HEK293 (cell line): Measurements from ENCODE around the gene SGMS1.

Experiments used
- CTCF ChIA-PET: fragments of 350-600 bp; formaldehyde crosslinking; extraction: SDS; loops from one replicate; lab custom pipeline; 2021; ENCODE audit warnings: antibody characterized with exemption; lab: Yijun Ruan, JAX
- POLR2A ChIA-PET: fragments of 300-600 bp; formaldehyde crosslinking; extraction: SDS; loops from one replicate; lab custom pipeline; 2020; ENCODE audit warnings: antibody characterized with exemption, inconsistent platforms; lab: Yijun Ruan, JAX
- H3K27ac ChIP-seq: fragments of 200-500 bp; sonication (Bioruptor generic); 2 replicates; pipeline ENCODE4 v1.5.1; 2014; ENCODE audit warnings: low read depth, low read length, control low read depth, inconsistent platforms; ENCODE audit errors: extremely low read depth
- H3K36me3 ChIP-seq, 2 experiments: fragments of 200-500 bp in 1 of 2; sonication (Bioruptor generic) in 1 of 2; 1 replicate in 1 of 2; 2 replicates in 1 of 2; pipeline ENCODE4 v1.5.1; 2014 to 2017; ENCODE audit warnings: inconsistent platforms in 2 of 2, low read length in 2 of 2; ENCODE audit not compliant: control insufficient read depth in 2 of 2, insufficient read depth in 1 of 2
- H3K4me1 ChIP-seq: fragments of 200-500 bp; sonication (Bioruptor generic); 2 replicates; pipeline ENCODE4 v1.5.1; 2014; ENCODE audit warnings: mild to moderate bottlenecking, low read length, inconsistent platforms; ENCODE audit not compliant: control insufficient read depth, insufficient read depth
- H3K4me3 ChIP-seq: 2 replicates; pipeline ENCODE4 v1.5.1; 2011; ENCODE audit warnings: low read depth, mild to moderate bottlenecking, control low read depth, low read length, moderate library complexity
- H3K9me3 ChIP-seq: fragments of 200-500 bp; sonication (Bioruptor generic); 2 replicates; pipeline ENCODE4 v1.5.1; 2014; ENCODE audit warnings: low read depth, low read length, inconsistent platforms; ENCODE audit not compliant: control insufficient read depth, insufficient read depth
- GFI1B ChIP-seq: fragments of 450-650 bp; formaldehyde crosslinking; IDR thresholded peaks from 2 replicates; pipeline ENCODE4 v1.5.1; 2016; ENCODE audit warnings: missing biosample characterization, missing genetic modification characterization
- KLF7 ChIP-seq: fragments of 450-650 bp; formaldehyde crosslinking; IDR thresholded peaks from 2 replicates; pipeline ENCODE4 v1.5.1; 2016; ENCODE audit warnings: missing biosample characterization, missing genetic modification characterization, borderline replicate concordance
- KLF9 ChIP-seq: fragments of 450-650 bp; formaldehyde crosslinking; IDR thresholded peaks from 2 replicates; pipeline ENCODE4 v1.5.1; 2016; ENCODE audit warnings: missing biosample characterization, missing genetic modification characterization, low read depth
- REST ChIP-seq: fragments of 450-650 bp; formaldehyde crosslinking; IDR thresholded peaks from 2 replicates; pipeline ENCODE4 v1.5.1; 2016; ENCODE audit warnings: missing biosample characterization, missing genetic modification characterization
- TSHZ1 ChIP-seq: fragments of 450-650 bp; formaldehyde crosslinking; IDR thresholded peaks from 2 replicates; pipeline ENCODE4 v1.5.1; 2016; ENCODE audit warnings: missing biosample characterization, missing genetic modification characterization, borderline replicate concordance
- ZBTB11 ChIP-seq: fragments of 450-650 bp; formaldehyde crosslinking; conservative IDR thresholded peaks from 2 replicates; pipeline ENCODE4 v1.5.1; 2016; ENCODE audit warnings: low read depth, missing biosample characterization, missing genetic modification characterization
- ZNF174 ChIP-seq: fragments of 450-650 bp; formaldehyde crosslinking; IDR thresholded peaks from 2 replicates; pipeline ENCODE4 v1.5.0; 2017; ENCODE audit warnings: missing biosample characterization, mild to moderate bottlenecking, missing genetic modification characterization
- ZNF335 ChIP-seq: fragments of 450-650 bp; formaldehyde crosslinking; conservative IDR thresholded peaks from 2 replicates; pipeline ENCODE4 v1.5.1; 2016; ENCODE audit warnings: missing biosample characterization, missing genetic modification characterization
- ZNF341 ChIP-seq: fragments of 450-650 bp; formaldehyde crosslinking; IDR thresholded peaks from 2 replicates; pipeline ENCODE4; 2016; ENCODE audit warnings: low read depth, missing biosample characterization, missing genetic modification characterization
- ZNF362 ChIP-seq: fragments of 450-650 bp; formaldehyde crosslinking; IDR thresholded peaks from 2 replicates; pipeline ENCODE4 v1.5.1; 2016; ENCODE audit warnings: missing biosample characterization, missing genetic modification characterization
- ZNF394 ChIP-seq: fragments of 450-650 bp; formaldehyde crosslinking; IDR thresholded peaks from 2 replicates; pipeline ENCODE4 v1.5.1; 2016; ENCODE audit warnings: missing biosample characterization, missing genetic modification characterization, mild to moderate bottlenecking, moderate library complexity, borderline replicate concordance
- ZNF426 ChIP-seq: fragments of 450-650 bp; formaldehyde crosslinking; IDR thresholded peaks from 2 replicates; pipeline ENCODE4 v1.5.1; 2017; ENCODE audit warnings: missing biosample characterization, missing genetic modification characterization, mild to moderate bottlenecking, inconsistent platforms, moderate library complexity
- ZNF48 ChIP-seq: fragments of 450-650 bp; formaldehyde crosslinking; IDR thresholded peaks from 2 replicates; pipeline ENCODE4 v1.5.1; 2016; ENCODE audit warnings: missing biosample characterization, missing genetic modification characterization
- ZNF521 ChIP-seq: fragments of 450-650 bp; formaldehyde crosslinking; IDR thresholded peaks from 2 replicates; pipeline ENCODE4 v1.5.1; 2017; ENCODE audit warnings: missing biosample characterization, mild to moderate bottlenecking, missing genetic modification characterization
- ZNF530 ChIP-seq: fragments of 450-650 bp; formaldehyde crosslinking; IDR thresholded peaks from 2 replicates; pipeline ENCODE4 v1.5.1; 2016; ENCODE audit warnings: low read depth, missing biosample characterization, missing genetic modification characterization
- ZNF548 ChIP-seq: fragments of 450-650 bp; formaldehyde crosslinking; IDR thresholded peaks from 2 replicates; pipeline ENCODE4 v1.5.1; 2016; ENCODE audit warnings: missing biosample characterization, missing genetic modification characterization
- ZNF792 ChIP-seq: fragments of 450-650 bp; formaldehyde crosslinking; IDR thresholded peaks from 2 replicates; pipeline ENCODE4 v1.5.1; 2016; ENCODE audit warnings: missing biosample characterization, missing genetic modification characterization
- ZSCAN23 ChIP-seq: fragments of 450-650 bp; formaldehyde crosslinking; IDR thresholded peaks from 2 replicates; pipeline ENCODE4 v1.5.1; 2016; ENCODE audit warnings: missing biosample characterization, missing genetic modification characterization

Gene SGMS1

GRCh38 chr10:50281210-50281966 lies 342.4 kb downstream of the SGMS1 start:
- ChIA-PET CTCF (interaction anchor here (0.6 kb wide), 1 partner anchor 1457 kb away, joined by 3 read pairs; no protein-coding TSS in a partner anchor), POLR2A (no interaction called here)
- no peaks in the 10 kb centered on the region for H3K4me1 ChIP-seq

GRCh38 chr10:50280049-50280841 lies 343.5 kb downstream of the SGMS1 start:
- Histone ChIP-seq H3K4me3 (no peak overlapping the region), H3K4me1 (no peaks in the 10 kb centered on the region), H3K27ac (no peak overlapping the region), H3K36me3 (no peaks in the 10 kb centered on the region), H3K9me3 (no peaks in the 10 kb centered on the region)
- CTCF ChIA-PET, result interaction anchor here (0.7 kb wide), 1 partner anchor 1311 kb away, joined by 5 read pairs; no protein-coding TSS in a partner anchor
- TF ChIP-seq ZBTB11 (tag by site-specific recombination), result no peak
- TF ChIP-seq ZSCAN23 (tag by site-specific recombination), result no peak
- TF ChIP-seq ZNF548 (tag by site-specific recombination), result no peak
- TF ChIP-seq TSHZ1 (tag by site-specific recombination), result no peak
- no peak for TF ChIP-seq ZNF362 (tag by site-specific recombination)
- no peak for TF ChIP-seq ZNF530 (tag by site-specific recombination)
- TF ChIP-seq ZNF394, result no peak
- TF ChIP-seq ZNF335 (tag by site-specific recombination), result no peak
- POLR2A ChIA-PET, result no interaction called here

More at GRCh38 chr10:50281210-50281966, 342.4 kb downstream of the SGMS1 start:
- Histone ChIP-seq H3K9me3 (no peaks in the 10 kb centered on the region), H3K4me3 (no peak overlapping the region), H3K36me3 (no peaks in the 10 kb centered on the region), H3K27ac (no peak overlapping the region)
- TF ChIP-seq KLF7 (tag by site-specific recombination) (no peak), ZNF341 (tag by site-specific recombination) (no peak), ZNF792 (tag by site-specific recombination) (no peak), REST (tag by site-specific recombination) (no peak), ZNF48 (tag by site-specific recombination) (no peak), ZNF548 (tag by site-specific recombination) (no peak), ZNF521 (tag by site-specific recombination) (no peak), ZNF426 (tag by site-specific recombination) (no peak), KLF9 (tag by site-specific recombination) (no peak), ZNF174 (tag by site-specific recombination) (no peak), GFI1B (tag by site-specific recombination) (no peak)
